Measurements from ENCODE around the gene CRTAC1. TPM values are rescaled to one million over a fixed set of nuclear protein-coding genes. Genes with fewer than 3 reads are reported as not detected.

The CRTAC1 gene
- total RNA-seq, 1 experiment from 2014 or later: 0.46 TPM

DNA sequence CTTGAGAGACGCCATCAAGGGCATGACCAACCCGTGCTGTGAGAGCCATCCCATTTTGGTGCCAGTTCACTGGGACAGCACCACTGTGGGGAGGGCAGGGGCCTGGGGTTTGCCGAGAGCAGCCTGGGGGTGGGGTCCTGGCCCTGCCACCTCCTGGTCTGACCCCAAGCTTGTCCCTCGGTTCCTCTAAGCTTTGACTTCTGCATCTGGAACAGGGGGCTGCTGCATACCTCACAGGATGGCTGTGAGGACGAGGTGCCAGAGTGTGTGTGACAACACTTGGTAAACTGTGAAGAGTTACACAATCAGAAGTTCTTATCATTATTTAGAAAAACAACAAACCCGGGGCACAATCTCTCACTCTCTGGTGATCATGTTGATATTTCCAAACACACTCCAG lies 89.9 kb downstream of the CRTAC1 start:
- no peak for TF ChIP-seq CTCF (conservative IDR thresholded peaks at IDR 0.05)
- H3K9me3 Mint-ChIP-seq: peaks cover 9 to 11% of the 10 kb centered on the region in 2 experiments

More for the DNA sequence above, 89.9 kb downstream of the CRTAC1 start:
- Histone ChIP-seq H2BK20ac (ENCODE audit: low read depth, low read length, poor library complexity, severe bottlenecking) (no peak overlapping the region), H3K23me2 (ENCODE audit: insufficient read length, low read depth, low read length, poor library complexity, severe bottlenecking) (no peaks in the 10 kb centered on the region), H3T11ph (ENCODE audit: low read length) (no peak overlapping the region), H3K18ac (ENCODE audit: insufficient read length, low read depth, low read length) (no peak overlapping the region), H2BK5ac (ENCODE audit: insufficient read length, low read length) (no peak overlapping the region), H3K9ac (ENCODE audit: extremely low read depth, insufficient read length, low read length) (no peak overlapping the region), H3K4me2 (ENCODE audit: insufficient read depth, insufficient read length, low read length) (no peak overlapping the region), H2AK5ac (ENCODE audit: insufficient read length, low read length) (no peak overlapping the region), H3K27ac (ENCODE audit: insufficient read length, low read depth, low read length) (no peak overlapping the region), H4K8ac (replicated peaks; ENCODE audit: insufficient read length, low read depth, low read length) (no peak overlapping the region), H3K23ac (ENCODE audit: insufficient read length, low read depth, low read length) (no peak overlapping the region), H3K56ac (ENCODE audit: insufficient read length, low read depth, low read length) (no peak overlapping the region), H3K79me1 (ENCODE audit: insufficient read depth, low read depth, low read length, poor library complexity, severe bottlenecking) (no peaks in the 10 kb centered on the region), H3K14ac (ENCODE audit: insufficient read depth, low read length) (no peak overlapping the region), H2BK12ac (ENCODE audit: insufficient read length, low read depth, low read length) (no peak overlapping the region), H2AFZ (ENCODE audit: low read length) (no peak overlapping the region), H4K91ac (ENCODE audit: insufficient read length, low read depth, low read length) (no peak overlapping the region), H3K27me3 (ENCODE audit: insufficient read depth, low read length) (no peaks in the 10 kb centered on the region), H3K4ac (ENCODE audit: low read depth, low read length) (no peak overlapping the region), H4K5ac (ENCODE audit: insufficient read length, low read depth, low read length) (no peak overlapping the region), H4K20me1 (ENCODE audit: control insufficient read depth, insufficient read depth, insufficient read length) (no peaks in the 10 kb centered on the region), H3K9me3 (ENCODE audit: control insufficient read depth, low read depth, low read length) (no peaks in the 10 kb centered on the region), H2BK120ac (ENCODE audit: low read depth, low read length, poor library complexity, severe bottlenecking) (no peak overlapping the region), H3K4me1 (ENCODE audit: insufficient read depth, low read length) (no peaks in the 10 kb centered on the region), H3K79me2 (ENCODE audit: insufficient read depth, low read length) (no peaks in the 10 kb centered on the region), H2BK15ac (ENCODE audit: low read depth, low read length) (no peak overlapping the region)
- DNase-seq: no peak
- Mint-ChIP-seq H3K36me3 (ENCODE audit: insufficient read depth in 1 of 3, low read depth in 3 of 3) (peaks cover 0 to 4% (median 0%) of the 10 kb centered on the region in 3 experiments; a peak in 2 of 7 replicates), H3K4me3 (no peak overlapping the region), H3K27me3 (ENCODE audit: low read depth) (peaks cover 6% of the 10 kb centered on the region), H3K27ac (no peak overlapping the region), H3K4me1 (peaks cover 6 to 13% of the 10 kb centered on the region in 2 experiments)
- no CpG with 5 or more reads among the region's 6 CpGs for WGBS (ENCODE audit: extremely low coverage, insufficient read length, low lambda C conversion rate)

Data from H9 (cell line).